K562 (cell line): Measurements from ENCODE around the gene CDC42EP2. TPM values are rescaled to one million over a fixed set of nuclear protein-coding genes. Genes with fewer than 3 reads are reported as not detected.

Experiments used
- CBX1 ChIP-seq: sonication (generic); IDR thresholded peaks from 2 replicates; pipeline ENCODE4 v1.6.1; 2016; ENCODE audit warnings: antibody characterized with exemption, low read depth, mild to moderate bottlenecking
- DMBX1 ChIP-seq: fragments of 250-450 bp; sonication (Bioruptor Pico); IDR thresholded peaks from 2 replicates; pipeline ENCODE4 v1.8.0; 2022; ENCODE audit warnings: inconsistent platforms, mild to moderate bottlenecking, moderate library complexity, borderline replicate concordance
- FOS ChIP-seq: IDR thresholded peaks from 3 replicates; pipeline ENCODE4 v1.6.1; 2011; ENCODE audit not compliant: insufficient read length; ENCODE audit errors: extremely low read depth
- NCOA6 ChIP-seq: fragments of 450-650 bp; IDR thresholded peaks from 2 replicates; pipeline ENCODE4 v1.6.1; 2017; ENCODE audit warnings: mild to moderate bottlenecking
- NEUROD1 ChIP-seq: fragments of 150-350 bp; IDR thresholded peaks from 2 replicates; pipeline ENCODE4 v1.6.1; 2014; ENCODE audit warnings: borderline replicate concordance, low read length, low read depth; ENCODE audit not compliant: partially characterized antibody
- PHF8 ChIP-seq: fragments of 200-600 bp; sonication (generic); IDR thresholded peaks from 2 replicates; pipeline ENCODE4 v1.6.1; 2012; ENCODE audit warnings: mixed run types, mild to moderate bottlenecking, inconsistent platforms, low read length, moderate library complexity, borderline replicate concordance
- SLC30A9 ChIP-seq: fragments of 250-450 bp; sonication (Bioruptor Pico); IDR thresholded peaks from 2 replicates; pipeline ENCODE4 v1.8.0; 2022; ENCODE audit warnings: mild to moderate bottlenecking, moderate library complexity
- SMAD1 ChIP-seq: fragments of 150-350 bp; IDR thresholded peaks from 2 replicates; pipeline ENCODE4 v1.6.1; 2014; ENCODE audit warnings: low read length, low read depth; ENCODE audit not compliant: partially characterized antibody
- SUPT5H ChIP-seq: fragments of 450-650 bp; IDR thresholded peaks from 2 replicates; pipeline ENCODE4 v1.6.1; 2016
- TGIF2 ChIP-seq: sonication (generic); formaldehyde crosslinking; IDR thresholded peaks from 2 replicates; pipeline ENCODE4 v1.8.1; 2022; ENCODE audit warnings: mild to moderate bottlenecking, missing genetic modification reagents, moderate library complexity
- ZKSCAN8 ChIP-seq: fragments of 200-800 bp; sonication (Bioruptor generic); IDR thresholded peaks from 2 replicates; pipeline ENCODE4 v1.6.1; 2016; ENCODE audit warnings: missing genetic modification characterization, missing compliant biosample characterization
- ZNF253 ChIP-seq: fragments of 250-450 bp; sonication (Bioruptor Pico); conservative IDR thresholded peaks from 2 replicates; pipeline ENCODE4 v1.6.1; 2021; ENCODE audit warnings: mild to moderate bottlenecking
- ZNF79 ChIP-seq: fragments of 250-450 bp; sonication (Bioruptor Pico); IDR thresholded peaks from 2 replicates; pipeline ENCODE4 v1.4.0; 2020; ENCODE audit warnings: low read depth, mild to moderate bottlenecking, moderate library complexity
- polyA plus RNA-seq, 8 experiments: library from polyadenylated mRNA; depleted of rRNA in 4 of 8; stranded (reverse) in 5 of 8; unstranded in 3 of 8; fragments of >200 nt; fragmentation: Nextera tagmentation in 2 of 8; fragmentation: Illumina TruSeq in 1 of 8; extraction: Ambion mirVana in 2 of 8; extraction: Trizol in 1 of 8; gene quantifications; 2 replicates each; pipeline versions ENCODE4 v1.2.1 to v1.2.3, GENCODE V29; 2011 to 2014; ENCODE audit warnings: inconsistent platforms in 1 of 8, missing spikeins in 1 of 8
- total RNA-seq, 7 experiments: library from RNA; depleted of rRNA in 6 of 7; stranded (reverse); fragments of >200 nt in 6 of 7; fragmentation: Illumina TruSeq in 2 of 7; extraction: Trizol in 2 of 7; gene quantifications; 2 replicates each; pipeline versions ENCODE4 v1.2.1 to v1.2.3, GENCODE V29; 2011 to 2021; ENCODE audit warnings: low replicate concordance in 1 of 7
- TF ChIP-seq, protein P1 (sequence below): fragments of 150-350 bp; IDR thresholded peaks from 2 replicates; pipeline ENCODE4 v1.6.1; 2014; ENCODE audit warnings: low read depth, mild to moderate bottlenecking, low read length, borderline replicate concordance
- TF ChIP-seq, protein P2 (sequence below): IDR thresholded peaks from 2 replicates; pipeline ENCODE4 v1.6.1; 2016; ENCODE audit warnings: missing genetic modification characterization, missing compliant biosample characterization
- TF ChIP-seq, protein P3 (sequence below): fragments of 250-450 bp; sonication (Bioruptor Pico); IDR thresholded peaks from 2 replicates; pipeline ENCODE4 v1.5.0; 2022; ENCODE audit warnings: mild to moderate bottlenecking
- TF ChIP-seq, protein P4 (sequence below): sonication (generic); formaldehyde crosslinking; IDR thresholded peaks from 2 replicates; pipeline ENCODE4 v1.8.0; 2022; ENCODE audit warnings: mild to moderate bottlenecking, missing genetic modification reagents
- TF ChIP-seq, protein P5 (sequence below): fragments of 250-450 bp; sonication (Bioruptor Pico); IDR thresholded peaks from 2 replicates; pipeline ENCODE4 v1.8.0; 2021; ENCODE audit warnings: moderate library complexity, mild to moderate bottlenecking, inconsistent platforms

CDC42EP2 gene
- total and polyA plus RNA-seq, 9 of the 15 experiments (the other 6 are each of a cell fraction or from before 2014, with no cell fraction given): 0.27 to 3.5 (median 0.83) TPM; not detected in 1

DNA sequence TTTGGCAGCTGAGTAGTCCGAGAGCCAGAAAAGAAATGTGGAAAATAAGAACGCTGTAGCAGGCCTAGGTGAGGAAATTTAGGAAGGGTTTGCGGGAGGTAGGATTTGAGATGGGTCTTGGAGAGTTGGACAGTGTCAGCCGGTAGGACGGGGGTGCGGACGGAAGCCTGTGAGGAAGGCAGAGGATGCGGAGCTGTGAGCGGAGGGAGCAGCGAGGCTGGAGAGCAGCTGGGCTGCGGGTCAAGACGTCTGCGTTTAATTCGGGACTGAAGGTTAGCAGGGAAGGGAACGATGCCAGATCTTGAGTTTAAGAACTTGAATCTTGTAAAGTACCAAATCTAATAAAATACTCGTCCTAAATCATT, 39.2 kb downstream of the CDC42EP2 start (continued):
- TF ChIP-seq, protein P1, sequence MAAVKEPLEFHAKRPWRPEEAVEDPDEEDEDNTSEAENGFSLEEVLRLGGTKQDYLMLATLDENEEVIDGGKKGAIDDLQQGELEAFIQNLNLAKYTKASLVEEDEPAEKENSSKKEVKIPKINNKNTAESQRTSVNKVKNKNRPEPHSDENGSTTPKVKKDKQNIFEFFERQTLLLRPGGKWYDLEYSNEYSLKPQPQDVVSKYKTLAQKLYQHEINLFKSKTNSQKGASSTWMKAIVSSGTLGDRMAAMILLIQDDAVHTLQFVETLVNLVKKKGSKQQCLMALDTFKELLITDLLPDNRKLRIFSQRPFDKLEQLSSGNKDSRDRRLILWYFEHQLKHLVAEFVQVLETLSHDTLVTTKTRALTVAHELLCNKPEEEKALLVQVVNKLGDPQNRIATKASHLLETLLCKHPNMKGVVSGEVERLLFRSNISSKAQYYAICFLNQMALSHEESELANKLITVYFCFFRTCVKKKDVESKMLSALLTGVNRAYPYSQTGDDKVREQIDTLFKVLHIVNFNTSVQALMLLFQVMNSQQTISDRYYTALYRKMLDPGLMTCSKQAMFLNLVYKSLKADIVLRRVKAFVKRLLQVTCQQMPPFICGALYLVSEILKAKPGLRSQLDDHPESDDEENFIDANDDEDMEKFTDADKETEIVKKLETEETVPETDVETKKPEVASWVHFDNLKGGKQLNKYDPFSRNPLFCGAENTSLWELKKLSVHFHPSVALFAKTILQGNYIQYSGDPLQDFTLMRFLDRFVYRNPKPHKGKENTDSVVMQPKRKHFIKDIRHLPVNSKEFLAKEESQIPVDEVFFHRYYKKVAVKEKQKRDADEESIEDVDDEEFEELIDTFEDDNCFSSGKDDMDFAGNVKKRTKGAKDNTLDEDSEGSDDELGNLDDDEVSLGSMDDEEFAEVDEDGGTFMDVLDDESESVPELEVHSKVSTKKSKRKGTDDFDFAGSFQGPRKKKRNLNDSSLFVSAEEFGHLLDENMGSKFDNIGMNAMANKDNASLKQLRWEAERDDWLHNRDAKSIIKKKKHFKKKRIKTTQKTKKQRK: no peak
- TF ChIP-seq FOS (no peak), NEUROD1 (no peak), SMAD1 (no peak), SLC30A9 (no peak), CBX1 (no peak), ZNF253 (no peak), PHF8 (no peak), DMBX1 (CRISPR knock-in tag) (no peak), ZNF79 (CRISPR knock-in tag) (no peak), TGIF2 (CRISPR knock-in tag) (no peak), SUPT5H (peak; percentile 62), ZKSCAN8 (CRISPR knock-in tag) (no peak), NCOA6 (no peak)
- TF ChIP-seq, protein P2, sequence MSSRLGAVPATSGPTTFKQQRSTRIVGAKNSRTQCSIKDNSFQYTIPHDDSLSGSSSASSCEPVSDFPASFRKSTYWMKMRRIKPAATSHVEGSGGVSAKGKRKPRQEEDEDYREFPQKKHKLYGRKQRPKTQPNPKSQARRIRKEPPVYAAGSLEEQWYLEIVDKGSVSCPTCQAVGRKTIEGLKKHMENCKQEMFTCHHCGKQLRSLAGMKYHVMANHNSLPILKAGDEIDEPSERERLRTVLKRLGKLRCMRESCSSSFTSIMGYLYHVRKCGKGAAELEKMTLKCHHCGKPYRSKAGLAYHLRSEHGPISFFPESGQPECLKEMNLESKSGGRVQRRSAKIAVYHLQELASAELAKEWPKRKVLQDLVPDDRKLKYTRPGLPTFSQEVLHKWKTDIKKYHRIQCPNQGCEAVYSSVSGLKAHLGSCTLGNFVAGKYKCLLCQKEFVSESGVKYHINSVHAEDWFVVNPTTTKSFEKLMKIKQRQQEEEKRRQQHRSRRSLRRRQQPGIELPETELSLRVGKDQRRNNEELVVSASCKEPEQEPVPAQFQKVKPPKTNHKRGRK (tag): no peak
- TF ChIP-seq, protein P3, sequence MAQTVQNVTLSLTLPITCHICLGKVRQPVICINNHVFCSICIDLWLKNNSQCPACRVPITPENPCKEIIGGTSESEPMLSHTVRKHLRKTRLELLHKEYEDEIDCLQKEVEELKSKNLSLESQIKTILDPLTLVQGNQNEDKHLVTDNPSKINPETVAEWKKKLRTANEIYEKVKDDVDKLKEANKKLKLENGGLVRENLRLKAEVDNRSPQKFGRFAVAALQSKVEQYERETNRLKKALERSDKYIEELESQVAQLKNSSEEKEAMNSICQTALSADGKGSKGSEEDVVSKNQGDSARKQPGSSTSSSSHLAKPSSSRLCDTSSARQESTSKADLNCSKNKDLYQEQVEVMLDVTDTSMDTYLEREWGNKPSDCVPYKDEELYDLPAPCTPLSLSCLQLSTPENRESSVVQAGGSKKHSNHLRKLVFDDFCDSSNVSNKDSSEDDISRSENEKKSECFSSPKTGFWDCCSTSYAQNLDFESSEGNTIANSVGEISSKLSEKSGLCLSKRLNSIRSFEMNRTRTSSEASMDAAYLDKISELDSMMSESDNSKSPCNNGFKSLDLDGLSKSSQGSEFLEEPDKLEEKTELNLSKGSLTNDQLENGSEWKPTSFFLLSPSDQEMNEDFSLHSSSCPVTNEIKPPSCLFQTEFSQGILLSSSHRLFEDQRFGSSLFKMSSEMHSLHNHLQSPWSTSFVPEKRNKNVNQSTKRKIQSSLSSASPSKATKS (CRISPR knock-in tag): no peak
- TF ChIP-seq, protein P4, sequence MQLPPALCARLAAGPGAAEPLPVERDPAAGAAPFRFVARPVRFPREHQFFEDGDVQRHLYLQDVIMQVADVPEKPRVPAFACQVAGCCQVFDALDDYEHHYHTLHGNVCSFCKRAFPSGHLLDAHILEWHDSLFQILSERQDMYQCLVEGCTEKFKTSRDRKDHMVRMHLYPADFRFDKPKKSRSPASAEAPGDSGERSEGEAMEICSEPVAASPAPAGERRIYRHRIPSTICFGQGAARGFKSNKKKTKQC (CRISPR knock-in tag): peak; percentile 83; the same call in 1 of the 2 replicates
- TF ChIP-seq, protein P5, sequence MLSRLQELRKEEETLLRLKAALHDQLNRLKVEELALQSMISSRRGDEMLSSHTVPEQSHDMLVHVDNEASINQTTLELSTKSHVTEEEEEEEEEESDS (CRISPR knock-in tag): no peak
- TF ChIP-seq, all 486 proteins: peak for 10
